CD4-positive, alpha-beta T cell (primary cell): ENCODE data around the gene GPR32. TPM values are rescaled to one million over a fixed set of nuclear protein-coding genes. Genes with fewer than 3 reads are reported as not detected.
A peak's percentile ranks its signal among the peaks of the same experiment; 100 is the strongest.

ENCODE experiments used
- ATAC-seq: fragments of 200-7000 bp; cut with Tn5 transposase; one replicate; pipeline ENCODE4 v1.10.0; 2022; ENCODE audit warnings: mild to moderate bottlenecking; ENCODE audit not compliant: poor library complexity
- CTCF ChIA-PET: fragments of 350-600 bp; sonication (Branson Sonifier 250); formaldehyde crosslinking; loops from one replicate; lab custom pipeline; 2021; ENCODE audit warnings: antibody characterized with exemption, inconsistent platforms; lab: Charles Lee
- POLR2A ChIA-PET: fragments of 350-600 bp; sonication (Branson Sonifier 250); formaldehyde crosslinking; loops from one replicate; lab custom pipeline; 2021; ENCODE audit warnings: antibody characterized with exemption, inconsistent platforms; lab: Charles Lee
- DNase-seq, 14 experiments: peaks; one replicate each; pipeline ENCODE4 v3.0.0-alpha.2; 2013 to 2020; ENCODE audit warnings: mixed read lengths in 2 of 14
- H3K27ac ChIP-seq, 2 donors: one replicate each; pipeline versions ENCODE4 v1.5.1 to v1.7.0; 2013; ENCODE audit warnings: low read length in 2 of 2, low read depth in 1 of 2, mild to moderate bottlenecking in 1 of 2
- H3K27me3 ChIP-seq, 2 experiments: 1 replicate in 1 of 2; 2 replicates in 1 of 2; pipeline versions ENCODE4 v1.6.1 to v1.7.0; 2013; ENCODE audit warnings: low read length in 2 of 2, control low read depth in 1 of 2, mild to moderate bottlenecking in 1 of 2, moderate library complexity in 1 of 2; ENCODE audit not compliant: insufficient read depth in 2 of 2, control insufficient read depth in 1 of 2
- H3K36me3 ChIP-seq: one replicate; pipeline ENCODE4 v1.6.1; 2013; ENCODE audit warnings: low read length, control low read depth; ENCODE audit not compliant: insufficient read depth
- H3K4me1 ChIP-seq: one replicate; pipeline ENCODE4 v1.6.1; 2013; ENCODE audit warnings: low read length, control low read depth; ENCODE audit not compliant: insufficient read depth
- H3K4me3 ChIP-seq: one replicate; pipeline ENCODE4 v1.5.1; 2013; ENCODE audit warnings: mild to moderate bottlenecking, low read length, moderate library complexity
- H3K9me3 ChIP-seq, 2 experiments: 1 replicate in 1 of 2; 2 replicates in 1 of 2; pipeline versions ENCODE4 v1.6.1 to v1.7.0; 2013; ENCODE audit warnings: low read length in 2 of 2, mild to moderate bottlenecking in 2 of 2, control low read depth in 1 of 2, moderate library complexity in 1 of 2; ENCODE audit not compliant: control insufficient read depth in 1 of 2, insufficient read depth in 1 of 2
- H3K27ac Mint-ChIP-seq: one replicate; pipeline ENCODE4 v1.8.0; 2020; ENCODE audit warnings: mixed read lengths
- H3K27me3 Mint-ChIP-seq: one replicate; pipeline ENCODE4 v1.8.0; 2021; ENCODE audit warnings: mixed read lengths
- H3K36me3 Mint-ChIP-seq: one replicate; pipeline ENCODE4 v1.8.0; 2021; ENCODE audit warnings: low read depth, mixed read lengths
- H3K4me1 Mint-ChIP-seq: one replicate; pipeline ENCODE4 v1.8.0; 2021; ENCODE audit warnings: low read depth, mixed read lengths
- H3K4me3 Mint-ChIP-seq: one replicate; pipeline ENCODE4 v1.8.0; 2020; ENCODE audit warnings: mild to moderate bottlenecking, mixed read lengths
- H3K9me3 Mint-ChIP-seq: one replicate; pipeline ENCODE4 v1.8.0; 2020; ENCODE audit warnings: mixed read lengths
- CTCF ChIP-seq: fragments of 200-600 bp; IDR thresholded peaks from one replicate; pipeline ENCODE4 v1.8.0; 2022; ENCODE audit warnings: antibody characterized with exemption, mild to moderate bottlenecking
- intact Hi-C, 2 experiments: fragments of 100-400 bp; cut with DNase I in 1 of 2; cut with micrococcal nuclease in 1 of 2; formaldehyde crosslinking; loops; one replicate each; pipeline versions ENCODE4 v1.15.1 to v1.9.0; 2023 to 2025; cut with DNase I, micrococcal nuclease
- total RNA-seq, 174 experiments: library from RNA in 2 of 174; stranded (reverse) in 2 of 174; gene quantifications; one replicate each; pipeline ENCODE4 v1.2.3 and lab custom pipeline; 2021 to 2026

Gene GPR32
- total RNA-seq, 2 experiments from 2014 or later, result not detected

- Mint-ChIP-seq H3K4me1 (peaks cover 18% of the 10 kb centered on the region), H3K4me3 (no peak overlapping the region), H3K36me3 (no peaks in the 10 kb centered on the region), H3K27ac (no peak overlapping the region), H3K27me3 (peaks cover 86% of the 10 kb centered on the region), H3K9me3 (no peaks in the 10 kb centered on the region)
- H3K9me3 ChIP-seq, result peaks cover 0 to 26% of the 10 kb centered on the region in 2 experiments
- H3K4me1 ChIP-seq, result peaks cover 24% of the 10 kb centered on the region
- no peak for DNase-seq
- CTCF ChIA-PET, result no interaction called here
- H3K27me3 ChIP-seq, result peaks cover 40 to 55% of the 10 kb centered on the region in 2 experiments
- intact Hi-C loops, result no loop called here
- no peak for ATAC-seq
- H3K36me3 ChIP-seq, result no peaks in the 10 kb centered on the region
- TF ChIP-seq CTCF, result no peak
- H3K27ac ChIP-seq, result no peak overlapping the region
- POLR2A ChIA-PET, result no interaction called here
- no peak overlapping the region for H3K4me3 ChIP-seq
These were observed 49.8 kb downstream of the GPR32 start for GRCh38 chr19:50820086-50820485.

GRCh38 chr19:50820549-50821247, 50.4 kb downstream of the GPR32 start:
- H3K27me3 Mint-ChIP-seq, result peaks cover 80% of the 10 kb centered on the region
- no peaks in the 10 kb centered on the region for H3K36me3 ChIP-seq
- intact Hi-C loops, result no loop called here
- no peaks in the 10 kb centered on the region for H3K9me3 Mint-ChIP-seq
- H3K4me1 ChIP-seq, result peaks cover 24% of the 10 kb centered on the region
- TF ChIP-seq CTCF, result no peak
- no peaks in the 10 kb centered on the region for H3K36me3 Mint-ChIP-seq
- ATAC-seq (no peak), DNase-seq (no peak)
- no peak overlapping the region for H3K4me3 ChIP-seq
- peaks cover 0 to 26% of the 10 kb centered on the region in 2 experiments for H3K9me3 ChIP-seq
- ChIA-PET CTCF (no interaction called here), POLR2A (no interaction called here)
- H3K4me3 Mint-ChIP-seq, result peak overlapping the region; percentile 11
- no peak overlapping the region for H3K27ac ChIP-seq
- no peak overlapping the region for H3K27ac Mint-ChIP-seq
- H3K4me1 Mint-ChIP-seq, result peaks cover 18% of the 10 kb centered on the region
- peaks cover 40 to 55% of the 10 kb centered on the region in 2 experiments for H3K27me3 ChIP-seq

- no peak for TF ChIP-seq CTCF
These were observed 51.0 kb downstream of the GPR32 start for GRCh38 chr19:50821248-50821612.

More at GRCh38 chr19:50821248-50821612, 51.0 kb downstream of the GPR32 start:
- ChIA-PET CTCF (no interaction called here), POLR2A (no interaction called here)
- Histone ChIP-seq H3K4me1 (peaks cover 24% of the 10 kb centered on the region), H3K36me3 (no peaks in the 10 kb centered on the region), H3K9me3 (peaks cover 0 to 26% of the 10 kb centered on the region in 2 experiments), H3K4me3 (no peak overlapping the region), H3K27ac (no peak overlapping the region), H3K27me3 (peaks cover 40 to 53% of the 10 kb centered on the region in 2 experiments)
- Mint-ChIP-seq H3K4me3 (no peak overlapping the region), H3K27ac (no peak overlapping the region), H3K36me3 (no peaks in the 10 kb centered on the region), H3K27me3 (peaks cover 79% of the 10 kb centered on the region), H3K4me1 (peaks cover 18% of the 10 kb centered on the region), H3K9me3 (no peaks in the 10 kb centered on the region)
- ATAC-seq (no peak), DNase-seq (no peak)
- intact Hi-C loops, result no loop called here

Other genes starting within 250 kb of the GPR32 start
- not detected for gene LRRC4B, start 202.0 kb upstream of the GPR32 start, total RNA-seq
- not detected for gene SYT3, start 130.6 kb upstream of the GPR32 start, total RNA-seq
- not detected for gene C19orf81, start 121.0 kb upstream of the GPR32 start, total RNA-seq
- not detected for gene SHANK1, start 50.7 kb upstream of the GPR32 start, total RNA-seq
- 1 to 10 TPM; 3.1 to 3.3 TPM for gene CLEC11A, start 47.1 kb upstream of the GPR32 start, total RNA-seq
- gene ACP4, start 20.0 kb downstream of the GPR32 start, total RNA-seq, result not detected
- gene KLK1, start 53.3 kb downstream of the GPR32 start, total RNA-seq, result not detected
- not detected for gene KLK15, start 63.1 kb downstream of the GPR32 start, total RNA-seq
- gene KLK3, start 84.5 kb downstream of the GPR32 start, total RNA-seq, result not detected
- gene KLK2, start 103.0 kb downstream of the GPR32 start, total RNA-seq, result not detected
- not detected for gene KLK4, start 140.9 kb downstream of the GPR32 start, total RNA-seq
- gene KLK5, start 182.6 kb downstream of the GPR32 start, total RNA-seq, result not detected
- not detected for gene KLK6, start 199.1 kb downstream of the GPR32 start, total RNA-seq
- gene KLK7, start 213.5 kb downstream of the GPR32 start, total RNA-seq, result not detected
- gene KLK8, start 231.1 kb downstream of the GPR32 start, total RNA-seq, result not detected
- not detected for gene KLK10, start 249.2 kb downstream of the GPR32 start, total RNA-seq